NCI-H2196 treated with DMSO at 0.1 percent for 48 hours (cell line): ENCODE data around the gene UBXN2A.
"Not testable (repeated sequence)": the region's sequence is repeated elsewhere in the genome, so short reads cannot be mapped to it uniquely, and the experiment has no call there.

Experiments
- DNase-seq: peaks from one replicate; lab custom pipeline; 2025; ENCODE audit not compliant: unreplicated experiment; lab: John Stamatoyannopoulos, UW

UBXN2A gene

GRCh38 chr2:23940718-23941620 lies 706 bp downstream of the UBXN2A start:
- DNase-seq: no peak

- DNase-seq: no peak
Measured at GRCh38 chr2:23941644-23942043, 1.4 kb downstream of the UBXN2A start.

DNA sequence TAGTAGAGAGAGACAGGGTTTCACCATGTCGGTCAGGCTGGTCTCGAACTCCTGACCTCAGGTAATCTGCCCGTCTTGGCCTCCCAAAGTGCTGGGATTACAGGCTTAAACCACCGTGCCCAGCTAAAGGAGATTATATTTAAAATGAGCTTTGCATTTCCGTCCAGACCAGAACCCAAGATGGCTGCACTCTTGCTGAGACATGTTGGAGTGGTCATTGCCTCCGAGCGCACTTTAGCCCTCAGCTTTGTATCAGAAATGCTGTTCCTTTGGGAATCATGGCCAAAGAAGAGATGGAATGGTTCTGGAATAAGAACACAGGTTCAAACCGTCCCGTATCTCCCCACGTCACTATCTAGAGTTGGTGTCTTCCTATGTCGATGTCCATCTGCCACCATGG lies 3.4 kb downstream of the UBXN2A start:
- no peak for DNase-seq

DNA sequence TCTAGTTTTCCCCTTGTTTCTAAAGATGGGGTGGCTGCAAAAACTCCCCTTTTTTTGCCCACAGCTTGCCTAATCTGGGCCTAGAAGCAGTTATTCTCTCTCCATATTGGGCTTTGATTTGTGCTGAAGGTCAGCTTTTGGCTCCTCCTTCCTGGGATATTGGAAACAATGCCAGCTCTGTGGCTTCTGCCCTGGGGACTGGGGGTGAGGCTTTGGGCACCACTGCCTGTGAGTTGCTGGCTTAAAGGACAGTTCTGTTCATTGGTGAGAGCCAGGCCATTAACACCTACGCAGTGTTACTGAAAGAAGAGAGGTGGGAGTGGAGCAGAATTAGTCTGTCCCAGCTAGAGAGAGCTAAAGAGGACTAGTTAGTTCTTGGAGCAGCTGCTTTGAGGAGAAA lies 4.3 kb downstream of the UBXN2A start:
- no peak for DNase-seq

DNA sequence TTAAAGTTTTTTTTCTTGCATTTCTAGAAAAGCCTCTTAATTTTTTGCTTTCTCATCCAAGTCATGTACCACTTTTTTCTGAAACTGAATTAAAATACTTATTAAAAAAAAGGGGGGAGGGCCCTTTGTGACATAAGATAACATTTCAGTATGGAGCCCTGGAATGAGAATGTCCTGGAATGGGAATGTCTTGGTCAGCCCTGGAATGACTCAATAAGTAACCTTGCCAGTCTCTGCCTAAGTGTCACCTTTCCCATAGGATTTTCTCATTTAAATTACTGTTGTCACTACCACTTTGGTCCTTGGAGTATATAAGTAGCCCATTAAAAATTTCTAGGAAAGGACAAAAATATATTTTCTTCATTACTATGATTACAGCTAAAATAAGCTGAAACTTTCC lies 4.7 kb downstream of the UBXN2A start:
- no peak for DNase-seq

GRCh38 chr2:23947350-23947749 lies 7.1 kb downstream of the UBXN2A start:
- no peak for DNase-seq

DNA sequence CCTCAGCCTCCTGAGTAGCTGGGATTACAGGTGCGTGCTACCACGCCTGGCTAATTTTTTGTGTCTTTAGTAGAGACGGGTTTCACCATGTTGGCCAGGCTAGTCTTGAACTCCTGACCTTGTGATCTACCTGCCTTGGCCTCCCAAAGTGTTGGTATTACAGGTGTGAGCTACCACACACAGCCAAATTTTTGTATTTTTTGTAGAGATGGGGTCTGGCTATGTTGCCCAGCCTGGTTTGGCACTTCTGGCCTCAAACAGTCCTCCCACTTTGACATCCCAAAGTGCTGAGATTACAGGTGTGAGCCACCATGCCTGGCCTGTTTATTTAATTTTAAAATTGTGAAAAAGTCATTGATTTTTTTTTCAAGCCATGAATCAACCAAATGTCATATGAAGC lies 12.3 kb downstream of the UBXN2A start:
- not testable (repeated sequence) for DNase-seq

GRCh38 chr2:23953625-23954024 lies 13.4 kb downstream of the UBXN2A start:
- DNase-seq: no peak

GRCh38 chr2:23954325-23955014 lies 14.2 kb downstream of the UBXN2A start:
- no peak for DNase-seq

- DNase-seq: no peak
Measured at GRCh38 chr2:23967846-23968245, 27.6 kb downstream of the UBXN2A start.

- DNase-seq: no peak
Measured at GRCh38 chr2:23976883-23977282, 36.6 kb downstream of the UBXN2A start.

GRCh38 chr2:23988371-23988770 lies 48.1 kb downstream of the UBXN2A start:
- peak; percentile 10 for DNase-seq

GRCh38 chr2:23992931-23993330 lies 52.7 kb downstream of the UBXN2A start:
- no peak for DNase-seq

DNA sequence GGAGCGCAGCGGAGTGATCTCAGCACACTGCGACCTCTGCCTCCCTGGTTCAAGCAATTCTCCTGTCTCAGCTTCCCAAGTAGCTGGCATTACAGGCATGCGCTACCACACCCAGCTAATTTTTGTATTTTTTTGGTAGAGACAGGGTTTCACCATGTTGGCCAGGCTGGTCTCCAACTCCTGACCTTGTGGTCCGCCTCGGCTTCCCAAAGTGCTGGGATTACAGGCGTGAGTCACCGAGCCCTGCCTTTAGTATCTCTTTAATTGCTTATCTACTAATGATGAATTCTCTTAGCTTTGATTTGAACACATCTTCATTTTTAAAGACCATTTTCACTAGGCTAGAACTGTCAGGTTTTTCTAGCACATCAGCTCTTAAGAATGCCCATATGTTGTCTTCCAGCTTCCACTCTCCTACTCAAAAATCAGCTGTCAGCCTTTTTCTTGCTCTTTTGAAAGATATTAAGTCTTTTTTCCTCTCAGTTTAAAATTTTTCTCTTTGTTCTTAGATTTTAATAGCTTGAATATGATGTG lies 53.5 kb downstream of the UBXN2A start:
- no peak for DNase-seq

DNA sequence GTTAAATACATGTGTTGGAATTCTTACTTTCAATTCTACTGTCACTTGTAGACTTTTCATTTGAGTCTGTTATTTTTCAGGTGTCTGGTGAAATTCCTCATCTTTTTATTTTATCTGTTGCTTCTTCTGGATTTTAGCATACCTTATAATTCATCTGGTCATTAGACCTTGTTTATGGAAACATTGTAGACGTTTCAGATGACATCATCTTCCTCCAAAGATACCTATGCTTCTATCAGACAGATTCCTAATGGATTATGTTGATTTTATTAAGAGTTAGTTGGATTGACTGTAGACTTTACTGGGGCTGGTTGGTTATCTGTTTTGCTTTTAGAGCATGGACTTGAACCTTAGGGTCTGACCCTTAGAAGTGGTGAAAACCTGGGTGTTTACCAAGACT lies 54.3 kb downstream of the UBXN2A start:
- no peak for DNase-seq

- no peak for DNase-seq
Measured at GRCh38 chr2:24007693-24008092, 67.4 kb downstream of the UBXN2A start.

DNA sequence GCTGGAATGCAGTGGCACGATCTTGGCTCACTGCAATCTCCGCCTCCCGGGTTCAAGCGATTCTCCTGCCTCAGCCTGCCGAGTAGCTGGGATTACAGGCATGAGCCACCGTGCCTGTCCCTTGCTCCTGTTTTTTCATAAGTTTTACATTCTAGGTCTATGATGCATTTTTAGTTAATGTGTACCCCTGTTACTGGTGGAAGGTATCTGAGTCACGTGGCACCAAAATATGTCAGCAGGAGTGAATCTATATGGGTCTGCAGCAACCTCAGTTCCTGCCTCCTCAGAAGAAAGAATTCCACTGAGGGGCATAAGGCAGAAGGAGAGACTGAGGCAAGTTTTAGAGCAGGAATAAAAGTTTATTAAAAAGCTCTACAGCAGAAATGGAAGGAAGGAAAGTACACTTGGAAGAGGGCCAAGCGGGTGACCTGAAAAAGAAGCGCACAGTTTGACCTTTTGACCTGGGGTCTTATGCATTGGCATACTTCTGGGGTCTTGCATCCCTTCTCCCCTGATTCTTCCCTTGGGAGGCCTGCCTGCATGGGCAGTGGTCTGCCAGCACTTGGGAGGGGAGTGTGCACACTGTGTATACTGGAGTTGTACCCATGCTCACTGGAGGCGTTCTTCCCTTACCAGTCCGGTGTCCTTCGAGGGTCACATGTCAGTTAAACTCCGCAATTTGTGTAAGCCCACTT lies 68.6 kb downstream of the UBXN2A start:
- no peak for DNase-seq

GRCh38 chr2:24009367-24009679 lies 69.1 kb downstream of the UBXN2A start:
- DNase-seq: no peak

DNA sequence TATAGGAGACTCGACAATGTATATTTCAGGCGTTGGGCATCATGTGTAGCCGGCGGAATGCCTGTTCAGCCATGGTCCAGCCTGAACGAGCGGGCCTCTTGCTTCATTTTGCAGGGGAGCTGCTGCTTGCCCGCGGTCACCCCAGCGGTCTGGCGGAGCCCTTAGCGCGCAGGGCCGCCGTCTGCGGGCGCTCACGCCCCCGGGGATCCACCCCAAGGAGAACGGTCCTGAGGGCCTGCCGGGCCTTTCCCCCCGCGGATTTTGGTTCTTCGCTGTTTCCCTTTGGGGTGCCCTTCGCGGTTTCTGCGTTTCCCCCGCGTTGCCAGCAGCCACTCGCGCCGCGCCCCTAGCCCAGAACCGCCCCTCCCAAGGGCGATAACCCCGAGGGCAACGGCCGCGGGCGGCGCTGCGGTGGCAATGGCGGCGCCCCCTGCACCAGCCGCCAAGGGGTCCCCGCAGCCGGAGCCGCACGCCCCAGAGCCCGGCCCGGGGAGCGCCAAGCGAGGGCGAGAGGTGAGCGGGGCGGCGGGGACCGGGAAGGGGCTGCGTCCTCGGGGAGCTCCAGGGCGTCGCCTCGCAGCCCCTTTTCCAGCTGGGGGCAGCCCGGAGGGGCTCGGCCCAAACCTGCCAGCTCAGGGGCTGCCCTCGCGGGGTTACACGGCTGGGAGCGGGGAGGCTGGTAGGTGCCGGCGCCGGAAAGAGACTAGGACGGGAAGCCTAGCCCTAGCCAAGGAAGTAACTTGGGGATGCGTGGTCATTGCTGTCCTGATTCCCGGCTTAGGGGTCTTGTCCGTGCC lies 69.6 kb downstream of the UBXN2A start, which contains the start of gene MFSD2B:
TSS of gene MFSD2B (plus strand) at position 406 of the 797 bp plus-strand sequence. CDS start at position 418, 12 bp downstream.
- no peak for DNase-seq

- no peak for DNase-seq
Measured at GRCh38 chr2:24010477-24011249, 70.4 kb downstream of the UBXN2A start.
